Peyer's patch (tissue), 4 donors: ENCODE results near the gene AK8.

Experiments used
- POLR2A ChIP-seq, 2 donors: fragments of 450-650 bp; IDR thresholded peaks; one replicate each; pipeline ENCODE4 v1.5.1; 2017; ENCODE audit warnings: antibody characterized with exemption in 2 of 2, mild to moderate bottlenecking in 2 of 2, moderate library complexity in 2 of 2
- TF ChIP-seq, protein P1 (sequence below), 6 experiments: fragments of 450-650 bp in 4 of 6; fragments of 200-600 bp in 2 of 6; sonication (generic) in 1 of 6; IDR thresholded peaks; one replicate each; pipeline ENCODE4 v1.5.1; 2017 to 2019; ENCODE audit warnings: antibody characterized with exemption in 6 of 6, mild to moderate bottlenecking in 3 of 6, moderate library complexity in 1 of 6

DNA sequence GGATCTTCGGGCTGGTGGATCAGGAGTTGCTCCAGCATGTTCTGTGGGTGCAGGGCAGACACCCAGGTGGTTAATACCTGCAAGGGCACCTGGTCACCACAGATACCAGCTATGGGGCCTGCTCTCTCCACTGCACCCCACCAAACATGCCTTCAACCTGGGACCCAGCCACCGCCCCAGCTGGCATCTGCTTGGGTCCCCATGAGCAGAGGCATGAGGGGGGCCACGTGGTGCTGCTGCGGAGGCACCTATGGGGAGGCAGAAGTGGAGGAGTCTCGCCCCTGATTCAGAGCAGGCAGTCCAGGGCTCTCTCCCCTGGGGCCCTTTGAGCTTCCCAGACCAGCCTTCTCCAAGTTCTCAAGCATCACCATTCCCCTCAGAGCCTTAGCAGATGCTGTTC lies 2.9 kb downstream of the AK8 start:
- TF ChIP-seq, protein P1, sequence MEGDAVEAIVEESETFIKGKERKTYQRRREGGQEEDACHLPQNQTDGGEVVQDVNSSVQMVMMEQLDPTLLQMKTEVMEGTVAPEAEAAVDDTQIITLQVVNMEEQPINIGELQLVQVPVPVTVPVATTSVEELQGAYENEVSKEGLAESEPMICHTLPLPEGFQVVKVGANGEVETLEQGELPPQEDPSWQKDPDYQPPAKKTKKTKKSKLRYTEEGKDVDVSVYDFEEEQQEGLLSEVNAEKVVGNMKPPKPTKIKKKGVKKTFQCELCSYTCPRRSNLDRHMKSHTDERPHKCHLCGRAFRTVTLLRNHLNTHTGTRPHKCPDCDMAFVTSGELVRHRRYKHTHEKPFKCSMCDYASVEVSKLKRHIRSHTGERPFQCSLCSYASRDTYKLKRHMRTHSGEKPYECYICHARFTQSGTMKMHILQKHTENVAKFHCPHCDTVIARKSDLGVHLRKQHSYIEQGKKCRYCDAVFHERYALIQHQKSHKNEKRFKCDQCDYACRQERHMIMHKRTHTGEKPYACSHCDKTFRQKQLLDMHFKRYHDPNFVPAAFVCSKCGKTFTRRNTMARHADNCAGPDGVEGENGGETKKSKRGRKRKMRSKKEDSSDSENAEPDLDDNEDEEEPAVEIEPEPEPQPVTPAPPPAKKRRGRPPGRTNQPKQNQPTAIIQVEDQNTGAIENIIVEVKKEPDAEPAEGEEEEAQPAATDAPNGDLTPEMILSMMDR (IDR thresholded peaks at IDR 0.05): no peak
- TF ChIP-seq POLR2A (IDR thresholded peaks at IDR 0.05): no peak
